ENCODE measurements around the gene ARHGEF9. TPM values are rescaled to one million over a fixed set of nuclear protein-coding genes. Genes with fewer than 3 reads are reported as not detected.
"Not testable (repeated sequence)": the region's sequence is repeated elsewhere in the genome, so short reads cannot be mapped to it uniquely, and the experiment has no call there.

Gene ARHGEF9
- 10 to 100 TPM; 37.8 to 38.2 (median 37.8) TPM for polyA plus RNA-seq (ENCODE audit: insufficient read length in 3 of 3)

GRCh38 chrX:63784902-63785707 lies at the start of gene ARHGEF9:
TSS of gene ARHGEF9 (minus strand) at chrX:63785214. CDS start at chrX:63785145, 69 bp downstream.
- DNase-seq (ENCODE audit: low read depth in 3 of 3, low spot score in 2 of 3): peak in 2 of 3 donors; percentile 36 to 39

- DNase-seq (ENCODE audit: low read depth in 3 of 3, low spot score in 2 of 3): not testable (repeated sequence)
Observed at GRCh38 chrX:63825446-63825845, 40.4 kb upstream of the ARHGEF9 start.

GRCh38 chrX:63818156-63818555 lies 33.1 kb upstream of the ARHGEF9 start:
- DNase-seq (ENCODE audit: low read depth in 3 of 3, low spot score in 2 of 3): no peak

GRCh38 chrX:63817696-63818095 lies 32.7 kb upstream of the ARHGEF9 start:
- DNase-seq (ENCODE audit: low read depth in 3 of 3, low spot score in 2 of 3): no peak

- no peak for DNase-seq (ENCODE audit: low read depth in 3 of 3, low spot score in 2 of 3)
Observed at GRCh38 chrX:63812823-63813222, 27.8 kb upstream of the ARHGEF9 start.

- DNase-seq (ENCODE audit: low read depth in 3 of 3, low spot score in 2 of 3): no peak
Observed at GRCh38 chrX:63810746-63811145, 25.7 kb upstream of the ARHGEF9 start.

GRCh38 chrX:63809173-63809572 lies 24.2 kb upstream of the ARHGEF9 start:
- DNase-seq (ENCODE audit: low read depth in 3 of 3, low spot score in 2 of 3): no peak

GRCh38 chrX:63795406-63795805 lies 10.4 kb upstream of the ARHGEF9 start:
- not testable (repeated sequence) for DNase-seq (ENCODE audit: low read depth in 3 of 3, low spot score in 2 of 3)

- DNase-seq (ENCODE audit: low read depth in 3 of 3, low spot score in 2 of 3): no peak
Observed at GRCh38 chrX:63785708-63786040, 660 bp upstream of the ARHGEF9 start.

- DNase-seq (ENCODE audit: low read depth in 3 of 3, low spot score in 2 of 3): no peak
Observed at GRCh38 chrX:63784346-63784901, 590 bp downstream of the ARHGEF9 start.

- no peak for DNase-seq (ENCODE audit: low read depth in 3 of 3, low spot score in 2 of 3)
Observed at GRCh38 chrX:63782515-63782914, 2.5 kb downstream of the ARHGEF9 start.

GRCh38 chrX:63768760-63769159 lies 16.3 kb downstream of the ARHGEF9 start:
- DNase-seq (ENCODE audit: low read depth in 3 of 3, low spot score in 2 of 3): no peak

GRCh38 chrX:63765712-63766111 lies 19.3 kb downstream of the ARHGEF9 start:
- DNase-seq (ENCODE audit: low read depth in 3 of 3, low spot score in 2 of 3): no peak

- DNase-seq (ENCODE audit: low read depth in 3 of 3, low spot score in 2 of 3): no peak
Observed at GRCh38 chrX:63764946-63765345, 20.1 kb downstream of the ARHGEF9 start.

- no peak for DNase-seq (ENCODE audit: low read depth in 3 of 3, low spot score in 2 of 3)
Observed at GRCh38 chrX:63761639-63762038, 23.4 kb downstream of the ARHGEF9 start.

GRCh38 chrX:63758011-63758410 lies 27.0 kb downstream of the ARHGEF9 start:
- DNase-seq (ENCODE audit: low read depth in 3 of 3, low spot score in 2 of 3): no peak

GRCh38 chrX:63755892-63756291 lies 29.1 kb downstream of the ARHGEF9 start:
- DNase-seq (ENCODE audit: low read depth in 3 of 3, low spot score in 2 of 3): no peak

- DNase-seq (ENCODE audit: low read depth in 3 of 3, low spot score in 2 of 3): peak; percentile 64 to 77 (median 72)
Observed at GRCh38 chrX:63754860-63755579, 30.0 kb downstream of the ARHGEF9 start.

- DNase-seq (ENCODE audit: low read depth in 3 of 3, low spot score in 2 of 3): peak in 2 of 3 donors; percentile 1 to 4
Observed at GRCh38 chrX:63754136-63754859, 30.7 kb downstream of the ARHGEF9 start.

GRCh38 chrX:63751481-63751880 lies 33.5 kb downstream of the ARHGEF9 start:
- DNase-seq (ENCODE audit: low read depth in 3 of 3, low spot score in 2 of 3): no peak

- DNase-seq (ENCODE audit: low read depth in 3 of 3, low spot score in 2 of 3): no peak
Observed at GRCh38 chrX:63750811-63751210, 34.2 kb downstream of the ARHGEF9 start.

Measured in right renal cortex interstitium (tissue), 3 donors.